Colon (tissue), 2 donors: Measurements from ENCODE around the gene NPAS3.

Experiments used
- FAIRE-seq: peaks from 2 replicates; lab custom pipeline; 2012; peaks lifted over from hg19 to GRCh38; lab: Jason Lieb, UNC
- donor health status: control.
- donor health status: control.

Gene NPAS3

GRCh38 chr14:33016613-33017012, 77.9 kb downstream of the NPAS3 start:
- no peak for FAIRE-seq

- no peak for FAIRE-seq
Observed at GRCh38 chr14:33017016-33017415, 78.3 kb downstream of the NPAS3 start.

- FAIRE-seq, result no peak
Observed at GRCh38 chr14:33019346-33019745, 80.7 kb downstream of the NPAS3 start.

GRCh38 chr14:33026850-33027430, 88.3 kb downstream of the NPAS3 start:
- no peak for FAIRE-seq

GRCh38 chr14:33029511-33029910, 90.8 kb downstream of the NPAS3 start:
- FAIRE-seq, result no peak

GRCh38 chr14:33030386-33030785, 91.7 kb downstream of the NPAS3 start:
- no peak for FAIRE-seq

GRCh38 chr14:33035416-33036194, 96.9 kb downstream of the NPAS3 start:
- no peak for FAIRE-seq

GRCh38 chr14:33039311-33039710, 100.6 kb downstream of the NPAS3 start:
- FAIRE-seq, result no peak

GRCh38 chr14:33040372-33041140, 101.9 kb downstream of the NPAS3 start:
- no peak for FAIRE-seq

GRCh38 chr14:33042591-33042990, 103.9 kb downstream of the NPAS3 start:
- FAIRE-seq, result no peak

GRCh38 chr14:33045760-33046159, 107.1 kb downstream of the NPAS3 start:
- FAIRE-seq, result no peak

- no peak for FAIRE-seq
Observed at GRCh38 chr14:33052943-33053342, 114.3 kb downstream of the NPAS3 start.

GRCh38 chr14:33056213-33056612, 117.5 kb downstream of the NPAS3 start:
- no peak for FAIRE-seq

- FAIRE-seq, result no peak
Observed at GRCh38 chr14:33057585-33057984, 118.9 kb downstream of the NPAS3 start.

- FAIRE-seq, result no peak
Observed at GRCh38 chr14:33061667-33062325, 123.1 kb downstream of the NPAS3 start.

- FAIRE-seq, result no peak
Observed at GRCh38 chr14:33062476-33062875, 123.8 kb downstream of the NPAS3 start.

- no peak for FAIRE-seq
Observed at GRCh38 chr14:33062881-33063280, 124.2 kb downstream of the NPAS3 start.

- FAIRE-seq, result no peak
Observed at GRCh38 chr14:33063521-33063920, 124.8 kb downstream of the NPAS3 start.

- no peak for FAIRE-seq
Observed at GRCh38 chr14:33065634-33066033, 127.0 kb downstream of the NPAS3 start.

GRCh38 chr14:33068040-33068439, 129.4 kb downstream of the NPAS3 start:
- no peak for FAIRE-seq

- no peak for FAIRE-seq
Observed at GRCh38 chr14:33068626-33069025, 129.9 kb downstream of the NPAS3 start.

GRCh38 chr14:33070475-33070874, 131.8 kb downstream of the NPAS3 start:
- FAIRE-seq, result no peak

GRCh38 chr14:33073023-33073422, 134.3 kb downstream of the NPAS3 start:
- no peak for FAIRE-seq
